ENCODE results near the gene MOSPD3.

DNA sequence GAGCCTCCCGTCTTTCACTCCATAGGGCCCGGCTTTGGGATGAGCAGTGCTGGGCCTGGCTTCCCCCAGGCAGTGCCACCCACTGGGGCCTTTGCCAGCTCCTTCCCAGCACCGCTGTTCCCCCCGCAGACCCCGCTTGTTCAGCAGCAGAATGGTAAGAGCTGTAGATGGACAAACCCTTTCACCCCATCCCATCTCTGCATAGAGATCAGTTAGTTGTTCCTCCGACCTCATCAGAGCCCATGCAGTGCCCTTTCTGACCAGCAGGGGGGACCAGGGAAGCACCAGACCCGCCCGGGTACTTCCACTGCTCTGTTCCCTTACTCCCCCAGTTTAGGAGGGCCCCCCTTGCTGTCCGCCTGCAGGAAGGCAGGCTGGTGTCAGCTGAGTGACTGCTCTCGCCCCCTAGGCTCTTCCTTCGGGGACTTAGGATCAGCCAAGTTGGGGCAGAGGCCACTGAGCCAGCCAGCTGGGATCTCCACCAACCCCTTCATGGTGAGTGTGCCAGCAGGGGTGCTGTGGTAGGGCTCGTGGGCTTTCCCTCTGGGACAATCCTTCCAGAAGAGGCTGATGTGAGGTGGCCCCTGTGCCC is 48.4 kb upstream of the MOSPD3 start:
- TF ChIP-seq, protein P1, sequence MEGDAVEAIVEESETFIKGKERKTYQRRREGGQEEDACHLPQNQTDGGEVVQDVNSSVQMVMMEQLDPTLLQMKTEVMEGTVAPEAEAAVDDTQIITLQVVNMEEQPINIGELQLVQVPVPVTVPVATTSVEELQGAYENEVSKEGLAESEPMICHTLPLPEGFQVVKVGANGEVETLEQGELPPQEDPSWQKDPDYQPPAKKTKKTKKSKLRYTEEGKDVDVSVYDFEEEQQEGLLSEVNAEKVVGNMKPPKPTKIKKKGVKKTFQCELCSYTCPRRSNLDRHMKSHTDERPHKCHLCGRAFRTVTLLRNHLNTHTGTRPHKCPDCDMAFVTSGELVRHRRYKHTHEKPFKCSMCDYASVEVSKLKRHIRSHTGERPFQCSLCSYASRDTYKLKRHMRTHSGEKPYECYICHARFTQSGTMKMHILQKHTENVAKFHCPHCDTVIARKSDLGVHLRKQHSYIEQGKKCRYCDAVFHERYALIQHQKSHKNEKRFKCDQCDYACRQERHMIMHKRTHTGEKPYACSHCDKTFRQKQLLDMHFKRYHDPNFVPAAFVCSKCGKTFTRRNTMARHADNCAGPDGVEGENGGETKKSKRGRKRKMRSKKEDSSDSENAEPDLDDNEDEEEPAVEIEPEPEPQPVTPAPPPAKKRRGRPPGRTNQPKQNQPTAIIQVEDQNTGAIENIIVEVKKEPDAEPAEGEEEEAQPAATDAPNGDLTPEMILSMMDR (IDR thresholded peaks at IDR 0.05; ENCODE audit: borderline replicate concordance, extremely low read depth, low read length, poor library complexity, severe bottlenecking), result peak; percentile 98
- no peak for TF ChIP-seq EZH2 (IDR thresholded peaks at IDR 0.05; ENCODE audit: borderline replicate concordance, low read depth, low read length, severe bottlenecking)

All from DND-41 (cell line).